K562 (cell line): ENCODE results near the gene IGF1R. TPM values are rescaled to one million over a fixed set of nuclear protein-coding genes. Genes with fewer than 3 reads are reported as not detected.

Experiments used
- ATAC-seq: fragments of 200-7000 bp; cut with Tn5 transposase; 3 replicates; pipeline ENCODE4 v1.9.1; 2020; ENCODE audit warnings: moderate library complexity
- BruUV-seq: library from RNA; stranded (reverse); fragments of 400-500 nt; replicated peaks from 2 replicates; lab custom pipeline; 2021; lab: Mats Ljungman, UMichigan
- CTCF ChIA-PET: fragments of 300-600 bp; formaldehyde crosslinking; extraction: SDS; loops from one replicate; lab custom pipeline; 2021; ENCODE audit warnings: low intra/inter-chr PET ratio; lab: Yijun Ruan, JAX
- POLR2A ChIA-PET: fragments of 300-600, 350-650 bp; sonication (Branson Sonifier 250); formaldehyde crosslinking; extraction: SDS; loops from one replicate; lab custom pipeline; 2021; ENCODE audit warnings: antibody characterized with exemption, inconsistent platforms; lab: Yijun Ruan, JAX
- DNase-seq, 4 experiments: peaks; one replicate each; pipeline versions ENCODE4 v3.0.0 to v3.0.0-alpha.2; 2011 to 2018; ENCODE audit warnings: low spot score in 3 of 4, mixed read lengths in 3 of 4; ENCODE audit errors: extremely low read depth in 1 of 4
- FAIRE-seq: peaks from 2 replicates; lab custom pipeline; 2011; peaks lifted over from hg19 to GRCh38; lab: Jason Lieb, UNC
- H2AFZ ChIP-seq: 2 replicates; pipeline ENCODE4 v1.6.0; 2011; ENCODE audit warnings: low read depth, low read length, control low read depth, inconsistent platforms
- H3K27ac ChIP-seq: fragments of 200-600 bp; 3 replicates; pipeline ENCODE4 v1.8.0; 2011; ENCODE audit warnings: low read depth, mild to moderate bottlenecking, control low read depth, inconsistent platforms, low read length, moderate library complexity, mixed read lengths; ENCODE audit errors: extremely low read depth
- H3K27me3 ChIP-seq, 2 experiments: fragments of 300-600 bp in 1 of 2; 2 replicates in 1 of 2; 3 replicates in 1 of 2; pipeline versions ENCODE4 v1.6.0 to v1.8.0; 2011; ENCODE audit warnings: inconsistent platforms in 2 of 2, low read length in 2 of 2, mild to moderate bottlenecking in 1 of 2, mixed read lengths in 1 of 2, moderate library complexity in 1 of 2; ENCODE audit not compliant: control insufficient read depth in 2 of 2, insufficient read depth in 2 of 2
- H3K36me3 ChIP-seq: fragments of 300-600 bp; 3 replicates; pipeline ENCODE4 v1.8.0; 2011; ENCODE audit warnings: mild to moderate bottlenecking, low read length, inconsistent platforms; ENCODE audit not compliant: control insufficient read depth, insufficient read depth
- H3K4me1 ChIP-seq, 2 experiments: fragments of 200-600 bp in 1 of 2; replicated peaks in 1 of 2; 2 replicates in 1 of 2; 3 replicates in 1 of 2; pipeline versions ENCODE4 v1.5.1 to v1.8.0; 2011; ENCODE audit warnings: inconsistent platforms in 2 of 2, low read length in 2 of 2, mild to moderate bottlenecking in 1 of 2, mixed read lengths in 1 of 2, moderate library complexity in 1 of 2; ENCODE audit not compliant: control insufficient read depth in 2 of 2, insufficient read depth in 2 of 2
- H3K4me2 ChIP-seq: 2 replicates; pipeline ENCODE4 v1.6.1; 2011; ENCODE audit warnings: low read length, control low read depth, inconsistent platforms, mixed read lengths; ENCODE audit not compliant: insufficient read depth
- H3K4me3 ChIP-seq: fragments of 200-600 bp; sonication (generic), shearing (Covaris generic); 2 replicates; pipeline ENCODE4 v1.5.1; 2016; ENCODE audit warnings: control low read depth, inconsistent platforms
- H3K79me2 ChIP-seq: fragments of 200-600 bp; 3 replicates; pipeline ENCODE4 v1.8.0; 2011; ENCODE audit warnings: low read length, inconsistent platforms; ENCODE audit not compliant: control insufficient read depth, insufficient read depth
- H3K9ac ChIP-seq, 2 experiments: 2 replicates each; pipeline versions ENCODE4 v1.6.0 to v1.6.1; 2011; ENCODE audit warnings: low read depth in 2 of 2, low read length in 2 of 2, control low read depth in 1 of 2, inconsistent platforms in 1 of 2, mild to moderate bottlenecking in 1 of 2, mixed read lengths in 1 of 2; ENCODE audit not compliant: insufficient read depth in 1 of 2
- H3K9me1 ChIP-seq: one replicate; pipeline ENCODE4 v1.6.0; 2011; ENCODE audit warnings: inconsistent platforms, mild to moderate bottlenecking, low read length, moderate library complexity; ENCODE audit not compliant: control insufficient read depth, insufficient read depth
- H3K9me3 ChIP-seq: replicated peaks from 2 replicates; pipeline ENCODE4 v1.5.1; 2011; ENCODE audit warnings: low read depth, low read length, inconsistent platforms; ENCODE audit not compliant: control insufficient read depth, insufficient read depth
- H4K20me1 ChIP-seq: replicated peaks from 2 replicates; pipeline ENCODE4 v1.6.1; 2011; ENCODE audit warnings: low read length, inconsistent platforms, mixed read lengths; ENCODE audit not compliant: control insufficient read depth, insufficient read depth
- CCNT2 ChIP-seq: IDR thresholded peaks from 2 replicates; pipeline ENCODE4 v1.6.1; 2011; ENCODE audit warnings: borderline replicate concordance, low read depth, mild to moderate bottlenecking, moderate library complexity, mixed read lengths, low read length; ENCODE audit not compliant: insufficient read length; ENCODE audit errors: extremely low read depth
- HLTF ChIP-seq: fragments of 450-650 bp; IDR thresholded peaks from 2 replicates; pipeline ENCODE4 v1.6.1; 2016
- MYBL2 ChIP-seq, 2 experiments: fragments of 450-650 bp in 1 of 2; sonication (generic) in 1 of 2; formaldehyde crosslinking in 1 of 2; IDR thresholded peaks; 2 replicates each; pipeline versions ENCODE4 v1.6.1 to v1.8.1; 2017 to 2022; ENCODE audit warnings: borderline replicate concordance in 1 of 2, inconsistent platforms in 1 of 2, low read depth in 1 of 2, mild to moderate bottlenecking in 1 of 2, missing genetic modification reagents in 1 of 2, moderate library complexity in 1 of 2
- NFE2 ChIP-seq: IDR thresholded peaks from 2 replicates; pipeline ENCODE4 v1.6.1; 2014; ENCODE audit warnings: antibody characterized with exemption, low read depth
- SNIP1 ChIP-seq: fragments of 450-650 bp; IDR thresholded peaks from 2 replicates; pipeline ENCODE4 v1.7.1; 2017; ENCODE audit warnings: low read depth, mild to moderate bottlenecking
- ZNF174 ChIP-seq: fragments of 250-450 bp; sonication (Bioruptor Pico); IDR thresholded peaks from 2 replicates; pipeline ENCODE4 v1.4.0; 2020; ENCODE audit warnings: mild to moderate bottlenecking
- ZNF449 ChIP-seq: fragments of 250-450 bp; sonication (Bioruptor Pico); IDR thresholded peaks from 2 replicates; pipeline ENCODE4 v1.8.0; 2022; ENCODE audit warnings: moderate library complexity, mild to moderate bottlenecking, inconsistent platforms
- ZNF551 ChIP-seq: fragments of 250-450 bp; sonication (Bioruptor Pico); IDR thresholded peaks from 2 replicates; pipeline ENCODE4 v1.5.0; 2021; ENCODE audit warnings: mild to moderate bottlenecking, moderate library complexity
- WGBS: fragments of 100-300 bp; shearing (Covaris generic); methylation state at CpG from one replicate; pipeline ENCODE4 v1.1.6; 2016; ENCODE audit warnings: low coverage, mixed read lengths; ENCODE audit not compliant: insufficient coverage; ENCODE audit errors: missing lambda C conversion rate; 5-methylcytosine and 5-hydroxymethylcytosine counted together
- in situ Hi-C: fragments of 300-500 bp; cut with MboI; formaldehyde crosslinking; loops from 4 replicates; pipeline ENCODE4 v1.15.0; 2018; ENCODE audit warnings: inconsistent platforms, mixed read lengths
- intact Hi-C: fragments of 100-400 bp; cut with micrococcal nuclease; formaldehyde crosslinking; loops from 2 replicates; pipeline ENCODE4 v1.14.2; 2022
- polyA plus RNA-seq, 8 experiments: library from polyadenylated mRNA; depleted of rRNA in 4 of 8; stranded (reverse) in 5 of 8; unstranded in 3 of 8; fragments of >200 nt; fragmentation: Nextera tagmentation in 2 of 8; fragmentation: Illumina TruSeq in 1 of 8; extraction: Ambion mirVana in 2 of 8; extraction: Trizol in 1 of 8; gene quantifications; 2 replicates each; pipeline versions ENCODE4 v1.2.1 to v1.2.3, GENCODE V29; 2011 to 2014; ENCODE audit warnings: inconsistent platforms in 1 of 8, missing spikeins in 1 of 8
- total RNA-seq, 7 experiments: library from RNA; depleted of rRNA in 6 of 7; stranded (reverse); fragments of >200 nt in 6 of 7; fragmentation: Illumina TruSeq in 2 of 7; extraction: Trizol in 2 of 7; gene quantifications; 2 replicates each; pipeline versions ENCODE4 v1.2.1 to v1.2.3, GENCODE V29; 2011 to 2021; ENCODE audit warnings: low replicate concordance in 1 of 7

Gene IGF1R
- total and polyA plus RNA-seq, 9 of the 15 experiments (the other 6 are each of a cell fraction or from before 2014, with no cell fraction given), result 0.35 to 8.0 (median 1.6) TPM

DNA sequence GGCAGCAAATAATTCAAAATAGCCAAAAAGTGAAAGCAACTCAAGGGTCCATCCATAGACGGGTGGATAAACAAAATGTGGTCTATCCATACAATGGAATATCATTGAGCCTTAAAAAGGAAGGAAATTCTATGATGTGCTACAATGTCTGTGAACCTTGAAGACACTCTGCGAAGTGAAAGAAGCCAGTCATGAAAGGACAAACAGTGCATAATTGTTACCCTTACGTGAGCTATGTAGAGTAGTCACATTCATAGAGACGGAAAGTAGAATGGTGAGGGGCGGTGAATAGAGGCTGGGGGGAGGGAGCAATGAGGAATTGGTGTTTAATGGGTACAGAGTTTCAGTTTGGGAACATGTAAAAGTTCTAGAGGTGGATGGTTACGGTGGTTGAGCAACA is 18.1 kb downstream of the IGF1R start:
- Histone ChIP-seq H3K27ac (no peak overlapping the region), H3K36me3 (no peaks in the 10 kb centered on the region), H3K9ac (no peak overlapping the region), H3K27me3 (peaks cover 11 to 44% of the 10 kb centered on the region in 2 experiments), H4K20me1 (peaks cover 38% of the 10 kb centered on the region), H3K9me3 (no peaks in the 10 kb centered on the region), H3K4me2 (no peak overlapping the region), H3K4me1 (no peaks in the 10 kb centered on the region), H3K9me1 (no peaks in the 10 kb centered on the region), H3K79me2 (no peaks in the 10 kb centered on the region), H3K4me3 (no peak overlapping the region), H2AFZ (no peak overlapping the region)
- ChIA-PET POLR2A (no interaction called here), CTCF (no interaction called here)
- no peak for ATAC-seq
- no peak for DNase-seq
- TF ChIP-seq ZNF551 (CRISPR knock-in tag) (no peak), MYBL2 (IDR thresholded peaks at IDR 0.05; ENCODE audit: low read depth) (no peak), MYBL2 (CRISPR knock-in tag; IDR thresholded peaks at IDR 0.05; ENCODE audit: borderline replicate concordance) (no peak), ZNF174 (CRISPR knock-in tag) (no peak), HLTF (no peak), NFE2 (no peak), SNIP1 (no peak), CCNT2 (no peak), ZNF449 (CRISPR knock-in tag) (no peak)
- intact Hi-C loops, result no loop called here
- BruUV-seq, result no TSS peak
- FAIRE-seq, result no peak
- in situ Hi-C loops, result no loop called here
- WGBS, result 6% methylated on average over 6 of the region's 6 CpGs
